ENCODE measurements around the gene TRPV4. TPM values are rescaled to one million over a fixed set of nuclear protein-coding genes. Genes with fewer than 3 reads are reported as not detected.

The TRPV4 gene
- polyA plus RNA-seq, 1 of the 3 experiments (the other 2 are of a cell fraction): 5.2 TPM

DNA sequence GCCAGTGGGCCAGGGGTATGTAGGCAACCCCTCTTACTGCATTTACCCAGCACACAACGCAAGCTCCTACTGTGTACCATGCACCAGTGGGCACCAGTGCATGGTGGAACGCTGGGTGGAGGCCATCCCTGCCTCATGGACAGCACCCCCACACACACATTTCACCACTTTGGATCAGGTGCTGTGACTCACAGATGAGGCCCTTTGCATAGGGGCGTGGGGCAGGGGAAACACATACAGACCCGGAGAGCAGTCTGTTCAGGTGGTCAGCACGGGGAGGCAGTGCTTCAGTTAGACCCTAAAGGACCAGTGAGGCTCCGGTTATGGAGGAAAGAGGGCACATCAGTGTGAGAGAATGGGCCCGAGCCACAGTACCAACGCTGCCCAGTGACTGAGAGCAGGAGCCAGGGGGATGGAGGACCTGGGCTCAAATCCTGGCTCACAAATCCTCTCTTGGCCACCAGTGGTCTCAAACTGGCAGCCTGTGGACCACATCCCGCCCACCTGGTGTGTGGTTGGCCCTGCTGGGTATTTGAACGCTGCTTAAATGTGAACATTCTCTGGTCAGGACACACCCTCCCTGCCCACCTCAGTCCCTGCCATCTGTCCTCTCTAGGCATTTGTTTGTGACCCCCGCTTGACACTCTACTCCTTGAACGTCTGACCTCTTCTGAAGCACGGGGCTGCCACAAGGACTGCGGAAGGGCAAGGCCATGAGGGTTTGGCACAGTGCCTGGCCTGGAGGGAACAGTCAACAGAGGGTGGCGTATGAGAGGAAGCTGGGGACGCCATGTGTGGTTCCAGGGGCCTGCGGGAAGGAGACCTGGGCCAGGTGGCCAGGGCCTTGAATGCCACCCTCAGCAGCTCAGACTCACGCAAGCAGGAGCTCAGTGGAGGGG is 72.9 kb downstream of the TRPV4 start:
- ChIA-PET POLR2A (no interaction called here), CTCF (interaction anchor here (1.0 to 7.2 kb wide), 6 partner anchors 16 to 171 kb away, joined by 3 to 49 read pairs (median 4); partner anchors contain the start of gene GLTP)
- Histone ChIP-seq H3K27me3 (ENCODE audit: insufficient read depth) (no peaks in the 10 kb centered on the region), H3K9ac (no peak overlapping the region), H3K4me2 (no peak overlapping the region), H3K27ac (ENCODE audit: low read depth in 2 of 2, low read length in 1 of 2) (peak overlapping the region in 1 of 2 experiments; percentile 48; a peak in 1 of 4 replicates), H2AFZ (ENCODE audit: low read depth) (no peak overlapping the region), H3K79me2 (ENCODE audit: insufficient read depth) (no peaks in the 10 kb centered on the region), H3K9me3 (peaks cover 14% of the 10 kb centered on the region; the same call in 1 of the 2 replicates), H3K4me3 (ENCODE audit: low read depth in 2 of 2, low read length in 1 of 2) (no peak overlapping the region), H3K9me2 (no peaks in the 10 kb centered on the region), H4K20me1 (ENCODE audit: insufficient read depth) (no peaks in the 10 kb centered on the region), H3K4me1 (ENCODE audit: control insufficient read depth in 1 of 2, insufficient read depth in 2 of 2, low read depth in 1 of 2, low read length in 1 of 2) (peaks cover 0 to 52% of the 10 kb centered on the region in 2 experiments; a peak in 1 of 4 replicates), H3K36me3 (replicated peaks in 1 of 2; ENCODE audit: control insufficient read depth in 1 of 2, insufficient read depth in 2 of 2, low read length in 1 of 2) (no peaks in the 10 kb centered on the region), H3F3A (replicated peaks; ENCODE audit: insufficient read depth) (no peaks in the 10 kb centered on the region)
- DNase-seq: peak; percentile 22
- TF ChIP-seq RXRA (IDR thresholded peaks at IDR 0.05; ENCODE audit: borderline replicate concordance, low read depth) (no peak), RAD21 (IDR thresholded peaks at IDR 0.05; ENCODE audit: low read length) (no peak), GATA2 (CRISPR knock-in tag; IDR thresholded peaks at IDR 0.05) (no peak), YY1 (IDR thresholded peaks at IDR 0.05; ENCODE audit: low read depth) (no peak), FOSL2 (IDR thresholded peaks at IDR 0.05; ENCODE audit: borderline replicate concordance, low read depth) (no peak), NRF1 (IDR thresholded peaks at IDR 0.05; ENCODE audit: low read depth, low read length) (no peak), USF2 (IDR thresholded peaks at IDR 0.05; ENCODE audit: borderline replicate concordance, low read depth, low read length) (no peak)
- TF ChIP-seq, protein P1, sequence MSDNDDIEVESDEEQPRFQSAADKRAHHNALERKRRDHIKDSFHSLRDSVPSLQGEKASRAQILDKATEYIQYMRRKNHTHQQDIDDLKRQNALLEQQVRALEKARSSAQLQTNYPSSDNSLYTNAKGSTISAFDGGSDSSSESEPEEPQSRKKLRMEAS (IDR thresholded peaks at IDR 0.05; ENCODE audit: low read depth): no peak
- 80% methylated on average over 15 of the region's 18 CpGs for WGBS (ENCODE audit: low lambda C conversion rate)

DNA sequence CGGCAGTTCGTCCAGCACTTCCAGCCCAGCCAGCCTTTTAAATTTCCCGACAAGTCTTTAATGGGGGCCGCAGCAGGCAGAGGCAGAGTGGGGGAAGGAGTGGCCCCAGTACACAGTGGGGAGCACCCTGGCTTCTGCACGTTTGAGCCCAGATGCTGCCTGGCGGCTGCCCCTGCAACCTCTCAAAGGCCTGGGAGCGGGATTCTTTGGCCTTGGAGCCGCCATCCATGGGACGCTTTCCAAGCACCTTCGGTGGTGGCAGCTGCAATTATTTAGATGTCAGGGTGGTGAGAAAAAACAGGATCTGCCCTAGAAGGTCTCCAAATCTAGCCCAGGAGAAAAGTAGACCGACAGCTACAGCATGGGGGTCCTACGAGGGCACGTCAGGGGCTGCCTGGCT is 73.6 kb downstream of the TRPV4 start:
- no peak for TF ChIP-seq NRF1 (IDR thresholded peaks at IDR 0.05; ENCODE audit: low read depth, low read length)
- TF ChIP-seq, protein P2, sequence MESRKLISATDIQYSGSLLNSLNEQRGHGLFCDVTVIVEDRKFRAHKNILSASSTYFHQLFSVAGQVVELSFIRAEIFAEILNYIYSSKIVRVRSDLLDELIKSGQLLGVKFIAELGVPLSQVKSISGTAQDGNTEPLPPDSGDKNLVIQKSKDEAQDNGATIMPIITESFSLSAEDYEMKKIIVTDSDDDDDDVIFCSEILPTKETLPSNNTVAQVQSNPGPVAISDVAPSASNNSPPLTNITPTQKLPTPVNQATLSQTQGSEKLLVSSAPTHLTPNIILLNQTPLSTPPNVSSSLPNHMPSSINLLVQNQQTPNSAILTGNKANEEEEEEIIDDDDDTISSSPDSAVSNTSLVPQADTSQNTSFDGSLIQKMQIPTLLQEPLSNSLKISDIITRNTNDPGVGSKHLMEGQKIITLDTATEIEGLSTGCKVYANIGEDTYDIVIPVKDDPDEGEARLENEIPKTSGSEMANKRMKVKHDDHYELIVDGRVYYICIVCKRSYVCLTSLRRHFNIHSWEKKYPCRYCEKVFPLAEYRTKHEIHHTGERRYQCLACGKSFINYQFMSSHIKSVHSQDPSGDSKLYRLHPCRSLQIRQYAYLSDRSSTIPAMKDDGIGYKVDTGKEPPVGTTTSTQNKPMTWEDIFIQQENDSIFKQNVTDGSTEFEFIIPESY (IDR thresholded peaks at IDR 0.05; ENCODE audit: borderline replicate concordance, low read depth): no peak
- no peak for TF ChIP-seq GATA2 (CRISPR knock-in tag; IDR thresholded peaks at IDR 0.05)
- no peak for TF ChIP-seq SMC3 (IDR thresholded peaks at IDR 0.05; ENCODE audit: low read depth, low read length)
- no peak for TF ChIP-seq TAF1 (IDR thresholded peaks at IDR 0.05; ENCODE audit: borderline replicate concordance, low read depth, low read length)
- no peak for TF ChIP-seq RCOR1 (IDR thresholded peaks at IDR 0.05; ENCODE audit: low read length)
- TF ChIP-seq TCF12 (IDR thresholded peaks at IDR 0.05): no peak
- TF ChIP-seq, protein P3, sequence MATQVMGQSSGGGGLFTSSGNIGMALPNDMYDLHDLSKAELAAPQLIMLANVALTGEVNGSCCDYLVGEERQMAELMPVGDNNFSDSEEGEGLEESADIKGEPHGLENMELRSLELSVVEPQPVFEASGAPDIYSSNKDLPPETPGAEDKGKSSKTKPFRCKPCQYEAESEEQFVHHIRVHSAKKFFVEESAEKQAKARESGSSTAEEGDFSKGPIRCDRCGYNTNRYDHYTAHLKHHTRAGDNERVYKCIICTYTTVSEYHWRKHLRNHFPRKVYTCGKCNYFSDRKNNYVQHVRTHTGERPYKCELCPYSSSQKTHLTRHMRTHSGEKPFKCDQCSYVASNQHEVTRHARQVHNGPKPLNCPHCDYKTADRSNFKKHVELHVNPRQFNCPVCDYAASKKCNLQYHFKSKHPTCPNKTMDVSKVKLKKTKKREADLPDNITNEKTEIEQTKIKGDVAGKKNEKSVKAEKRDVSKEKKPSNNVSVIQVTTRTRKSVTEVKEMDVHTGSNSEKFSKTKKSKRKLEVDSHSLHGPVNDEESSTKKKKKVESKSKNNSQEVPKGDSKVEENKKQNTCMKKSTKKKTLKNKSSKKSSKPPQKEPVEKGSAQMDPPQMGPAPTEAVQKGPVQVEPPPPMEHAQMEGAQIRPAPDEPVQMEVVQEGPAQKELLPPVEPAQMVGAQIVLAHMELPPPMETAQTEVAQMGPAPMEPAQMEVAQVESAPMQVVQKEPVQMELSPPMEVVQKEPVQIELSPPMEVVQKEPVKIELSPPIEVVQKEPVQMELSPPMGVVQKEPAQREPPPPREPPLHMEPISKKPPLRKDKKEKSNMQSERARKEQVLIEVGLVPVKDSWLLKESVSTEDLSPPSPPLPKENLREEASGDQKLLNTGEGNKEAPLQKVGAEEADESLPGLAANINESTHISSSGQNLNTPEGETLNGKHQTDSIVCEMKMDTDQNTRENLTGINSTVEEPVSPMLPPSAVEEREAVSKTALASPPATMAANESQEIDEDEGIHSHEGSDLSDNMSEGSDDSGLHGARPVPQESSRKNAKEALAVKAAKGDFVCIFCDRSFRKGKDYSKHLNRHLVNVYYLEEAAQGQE (IDR thresholded peaks at IDR 0.05; ENCODE audit: low read depth, low read length): no peak
- TF ChIP-seq RAD21 (IDR thresholded peaks at IDR 0.05; ENCODE audit: low read length): no peak
- TF ChIP-seq JUND (IDR thresholded peaks at IDR 0.05): no peak
- CTCF ChIA-PET: interaction anchor here (1.0 to 2.2 kb wide), 7 partner anchors 12 to 162 kb away, joined by 3 to 8 read pairs (median 6); partner anchors contain the start of gene GLTP

More for the DNA sequence above, 73.6 kb downstream of the TRPV4 start:
- Histone ChIP-seq H3K79me2 (ENCODE audit: insufficient read depth) (no peaks in the 10 kb centered on the region), H3K4me3 (ENCODE audit: low read depth in 2 of 2, low read length in 1 of 2) (no peak overlapping the region), H3K4me2 (no peak overlapping the region), H3K27me3 (ENCODE audit: insufficient read depth) (no peaks in the 10 kb centered on the region), H2AFZ (ENCODE audit: low read depth) (no peak overlapping the region), H3K9me3 (peaks cover 14% of the 10 kb centered on the region; the same call in 1 of the 2 replicates), H3K9me2 (no peaks in the 10 kb centered on the region), H3K9ac (no peak overlapping the region), H3K36me3 (replicated peaks in 1 of 2; ENCODE audit: control insufficient read depth in 1 of 2, insufficient read depth in 2 of 2, low read length in 1 of 2) (no peaks in the 10 kb centered on the region), H3K27ac (ENCODE audit: low read depth in 2 of 2, low read length in 1 of 2) (peak overlapping the region in 1 of 2 experiments; percentile 48; a peak in 1 of 4 replicates), H4K20me1 (ENCODE audit: insufficient read depth) (no peaks in the 10 kb centered on the region), H3F3A (replicated peaks; ENCODE audit: insufficient read depth) (no peaks in the 10 kb centered on the region), H3K4me1 (ENCODE audit: control insufficient read depth in 1 of 2, insufficient read depth in 2 of 2, low read depth in 1 of 2, low read length in 1 of 2) (peaks cover 0 to 50% of the 10 kb centered on the region in 2 experiments; a peak in 1 of 4 replicates)
- WGBS (ENCODE audit: low lambda C conversion rate): 72% methylated on average over 13 of the region's 13 CpGs
- POLR2A ChIA-PET: interaction anchor here (1.7 kb wide), 1 partner anchor 45 kb away, joined by 6 read pairs; no protein-coding TSS in a partner anchor
- DNase-seq: peak; percentile 20
